GM18870 (cell line): ENCODE data around the gene TTLL11.

ENCODE experiments used
- ATAC-seq: cut with Tn5 transposase; IDR thresholded peaks from one replicate; pipeline ENCODE4 v1.9.1; 2021; ENCODE audit warnings: moderate library complexity; ENCODE audit not compliant: unreplicated experiment

Gene TTLL11

GRCh38 chr9:122110100-122110833, 17.2 kb upstream of the TTLL11 start:
- ATAC-seq = no peak

GRCh38 chr9:122109035-122109813, 16.1 kb upstream of the TTLL11 start:
- ATAC-seq = no peak

DNA sequence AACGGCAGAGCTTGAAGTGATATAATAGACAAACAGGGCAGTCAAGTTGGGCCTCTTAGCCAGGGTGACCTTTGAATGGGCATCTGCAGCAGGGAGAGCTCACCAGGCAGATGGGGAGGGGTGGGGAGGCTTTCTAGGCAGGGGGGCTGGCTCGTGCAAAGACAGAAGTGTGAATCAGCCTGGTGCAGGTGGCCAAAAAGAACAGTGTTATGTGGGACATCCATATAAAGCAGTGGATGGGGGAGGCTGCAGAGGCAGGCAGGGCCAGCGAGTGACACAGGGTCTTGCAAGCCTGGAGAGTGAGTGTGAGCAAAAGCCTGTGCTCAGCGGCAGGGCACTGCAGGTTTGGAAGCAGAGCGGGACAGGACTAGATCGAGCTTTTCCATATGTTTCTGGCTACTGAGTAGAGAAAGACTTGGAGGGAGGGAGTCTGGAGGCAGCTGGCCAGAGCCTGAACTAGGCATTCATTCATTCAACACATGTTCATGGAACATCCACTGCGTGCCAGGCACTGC, 14.2 kb upstream of the TTLL11 start:
- no peak for ATAC-seq

GRCh38 chr9:122106576-122106975, 13.5 kb upstream of the TTLL11 start:
- ATAC-seq = no peak

DNA sequence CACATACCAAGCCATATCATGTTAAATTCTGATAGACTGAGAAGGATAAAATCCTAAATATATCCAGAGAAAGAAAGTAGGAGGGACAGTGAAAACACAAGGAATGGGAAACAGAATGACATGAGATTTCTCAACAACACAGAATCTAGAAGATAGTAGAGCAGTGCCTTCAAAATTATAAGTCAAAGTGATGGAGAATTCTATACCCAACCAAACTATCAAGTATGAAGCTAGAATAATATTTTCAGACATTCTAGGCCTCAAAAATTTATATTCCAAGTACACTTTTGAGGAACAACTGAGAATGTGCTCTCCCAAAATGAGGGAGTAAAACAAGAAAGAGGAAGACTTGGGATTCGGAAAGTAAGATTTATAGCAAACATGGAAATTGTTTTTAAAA, 10.9 kb upstream of the TTLL11 start:
- no peak for ATAC-seq

DNA sequence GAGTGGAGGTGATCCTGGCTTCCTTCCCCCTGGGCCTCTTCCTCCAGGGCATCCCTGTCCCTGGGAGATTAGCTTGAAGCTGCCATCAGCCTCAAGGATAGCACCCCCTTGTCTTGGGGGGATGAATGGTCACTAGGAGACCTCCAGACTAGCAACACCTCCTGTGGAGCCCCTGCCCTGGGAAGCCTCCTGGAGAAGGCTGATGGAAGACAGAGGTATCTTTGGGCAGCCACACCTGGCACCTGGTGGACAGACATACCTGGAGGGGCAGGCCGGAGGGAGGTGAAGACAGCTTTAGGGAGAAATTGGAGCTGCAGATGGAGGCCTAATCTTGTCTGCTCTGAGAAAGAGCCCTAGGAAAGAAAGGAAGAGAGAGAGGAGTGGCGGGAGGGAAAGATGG, 9.0 kb upstream of the TTLL11 start:
- no peak for ATAC-seq

- ATAC-seq = no peak
These were observed 7.6 kb upstream of the TTLL11 start for GRCh38 chr9:122100756-122101155.

DNA sequence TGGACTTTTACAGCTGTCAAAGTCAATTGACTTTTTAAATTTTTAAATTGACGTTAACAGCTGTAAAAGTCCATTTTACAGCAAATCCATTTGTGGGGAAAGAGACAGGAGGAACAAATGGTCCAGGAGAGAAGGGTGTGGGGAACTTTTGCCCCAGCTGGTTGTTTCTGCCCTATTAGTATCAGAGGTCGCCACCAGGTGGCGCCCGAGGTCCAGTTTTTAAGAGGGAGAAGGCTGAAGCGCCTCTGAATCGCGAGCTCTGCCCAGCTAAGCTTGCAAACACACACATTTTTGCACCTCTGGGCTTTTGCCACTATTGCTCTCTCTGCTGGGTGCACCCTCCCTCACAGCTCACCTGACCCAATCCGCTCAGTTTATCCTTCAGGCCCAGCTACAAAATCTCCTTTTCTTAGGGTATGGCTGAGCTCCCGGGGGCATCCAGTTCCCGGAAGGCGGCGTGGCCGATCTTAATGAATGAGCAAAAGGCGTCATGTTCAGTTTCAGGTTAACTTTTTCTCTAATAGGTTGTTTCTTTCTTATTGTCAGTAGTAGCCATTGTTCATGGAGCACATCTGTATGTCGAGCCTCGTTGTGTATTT, 6.3 kb upstream of the TTLL11 start:
- no peak for ATAC-seq

DNA sequence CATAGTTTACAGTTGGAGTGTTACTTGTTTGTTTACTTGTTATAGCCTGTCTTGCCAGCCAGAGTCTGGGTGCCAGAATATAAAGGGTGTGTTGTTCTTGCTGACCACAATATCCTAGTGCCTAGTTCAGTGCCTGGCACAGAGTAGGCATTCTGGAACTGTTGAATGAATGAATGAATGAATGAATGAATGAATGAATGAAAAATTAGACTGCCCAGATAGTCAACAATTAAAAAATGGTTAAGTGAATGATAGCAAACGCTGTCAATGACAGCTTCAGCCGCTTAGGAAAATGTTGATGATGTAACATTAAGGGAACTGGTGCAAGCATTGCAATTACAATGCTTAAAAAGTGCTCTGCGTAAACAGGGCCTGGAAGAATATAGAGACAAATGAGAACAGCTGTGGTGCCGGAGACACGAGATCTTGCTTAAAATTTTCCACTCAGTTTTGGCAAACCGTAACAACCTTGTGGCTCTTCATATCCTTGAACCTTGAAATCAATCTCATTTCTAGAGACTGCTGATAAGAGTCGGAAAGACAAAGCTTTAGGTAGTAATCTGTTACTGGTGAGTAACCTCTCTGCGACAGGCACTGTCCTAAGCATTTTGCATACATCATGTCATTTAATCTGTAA, 4.7 kb upstream of the TTLL11 start:
- no peak for ATAC-seq

DNA sequence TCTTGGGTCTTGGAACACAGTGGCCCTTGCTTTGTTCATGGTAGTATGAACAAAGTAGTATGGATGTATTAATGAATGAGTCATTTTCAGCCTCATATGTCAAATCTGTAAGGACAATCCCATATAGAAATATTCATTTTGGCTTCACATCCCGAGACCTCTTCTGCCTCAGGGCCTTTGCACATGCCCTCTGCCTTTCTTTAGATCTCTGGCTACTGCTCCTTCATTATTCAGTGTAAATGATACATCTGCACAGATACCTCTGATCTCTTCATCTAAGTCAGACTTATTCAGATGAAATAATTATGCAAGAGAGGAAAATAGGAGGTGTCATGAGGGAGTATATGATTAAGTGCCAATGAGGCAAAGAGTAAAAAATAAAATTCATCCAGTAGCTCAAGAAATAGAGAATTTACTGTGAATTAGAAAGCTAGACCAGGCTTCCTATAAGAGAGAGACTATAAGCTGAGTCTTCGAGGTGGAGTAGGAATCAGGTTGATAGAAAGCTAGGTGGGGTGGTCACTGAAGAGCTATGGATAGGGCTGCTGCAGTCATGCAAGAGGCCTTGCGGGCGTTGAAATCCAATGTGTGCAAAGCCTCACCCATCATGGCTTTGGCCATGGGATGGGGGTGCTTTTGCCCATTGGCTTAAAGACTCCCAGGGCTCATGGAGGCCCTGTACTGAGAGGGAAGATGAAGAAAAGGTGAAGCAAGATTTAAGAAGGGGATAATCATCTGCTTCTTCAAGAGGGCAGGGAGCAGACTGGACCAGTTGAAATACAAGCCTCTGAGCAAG, 3.7 kb upstream of the TTLL11 start:
- no peak for ATAC-seq

DNA sequence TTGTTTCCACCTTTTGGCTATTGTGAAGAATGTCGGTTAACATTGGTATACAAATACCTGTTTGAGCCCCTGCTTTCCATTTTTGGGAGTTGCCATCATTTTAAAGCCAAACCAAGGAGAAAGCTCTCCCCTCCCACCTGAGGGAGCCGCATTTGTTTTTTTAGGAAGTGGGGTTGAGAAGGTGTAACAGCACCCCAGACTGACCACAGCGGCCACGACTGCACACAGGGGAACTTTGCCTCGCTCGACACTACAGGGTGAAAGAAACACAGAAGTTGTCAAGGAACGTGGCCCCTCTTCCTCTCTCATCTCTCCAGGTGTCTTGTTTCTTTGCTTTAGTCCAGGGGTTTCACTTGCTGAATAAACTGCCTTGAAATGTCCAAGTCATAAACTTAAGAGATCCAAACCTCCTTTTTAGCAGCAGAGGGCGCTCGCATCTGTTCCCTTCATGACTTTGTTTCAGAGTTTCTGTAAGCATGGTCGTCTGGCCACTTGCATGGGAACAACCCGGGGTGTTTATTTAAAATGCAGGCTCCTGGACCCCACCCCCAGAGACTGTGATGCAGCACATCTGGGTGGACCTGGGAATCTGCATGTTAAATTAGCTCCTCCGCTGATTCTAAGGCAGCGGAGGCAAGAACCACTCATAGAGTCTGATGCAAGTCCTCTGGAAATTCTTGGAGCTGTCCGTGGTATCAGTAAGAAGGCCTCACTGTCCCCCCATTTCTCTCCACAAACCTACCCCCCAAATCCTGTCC, 2.1 kb upstream of the TTLL11 start:
- ATAC-seq = no peak

DNA sequence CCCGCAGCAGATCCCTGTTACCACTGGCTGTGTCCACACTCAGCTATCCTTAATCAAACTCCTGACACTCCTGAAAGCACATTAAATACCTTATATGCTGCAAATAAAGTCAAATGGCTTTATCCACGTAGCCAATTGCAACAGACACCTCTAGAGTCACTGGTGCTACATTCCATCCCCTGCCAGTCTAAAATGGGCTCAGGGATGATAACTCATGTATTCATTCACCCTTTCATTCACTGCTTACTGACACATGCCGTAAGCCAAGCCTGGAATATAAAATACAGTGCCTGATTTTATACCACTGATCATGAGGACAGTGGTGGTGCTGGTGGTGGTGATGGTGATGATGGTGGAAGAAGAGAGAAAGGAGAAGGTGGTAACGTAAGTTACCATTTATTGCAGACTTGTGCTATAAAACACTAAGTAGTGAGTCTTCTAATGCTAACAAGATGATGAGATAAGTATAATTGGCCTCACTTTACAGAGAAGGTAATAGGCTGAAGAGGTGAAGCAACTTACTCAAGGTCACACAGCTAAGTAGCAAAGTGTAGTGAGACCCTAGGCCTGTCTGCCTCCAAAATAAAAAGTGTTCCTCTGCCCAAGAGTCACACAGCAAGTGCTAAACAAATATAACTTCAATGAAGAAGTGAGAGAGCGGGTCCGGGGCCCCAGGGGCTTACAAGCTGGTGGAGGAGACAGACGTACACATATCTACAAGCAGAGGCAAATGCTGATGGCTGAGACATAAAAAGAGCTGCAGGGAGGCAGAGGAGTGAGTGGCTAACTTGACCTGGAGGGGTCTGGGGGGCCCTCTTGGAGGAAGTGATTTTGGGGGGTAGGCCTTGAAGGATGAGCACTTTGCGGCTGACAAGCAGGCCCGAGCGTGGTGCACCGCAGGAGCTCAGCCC, 1.2 kb downstream of the TTLL11 start:
- no peak for ATAC-seq

DNA sequence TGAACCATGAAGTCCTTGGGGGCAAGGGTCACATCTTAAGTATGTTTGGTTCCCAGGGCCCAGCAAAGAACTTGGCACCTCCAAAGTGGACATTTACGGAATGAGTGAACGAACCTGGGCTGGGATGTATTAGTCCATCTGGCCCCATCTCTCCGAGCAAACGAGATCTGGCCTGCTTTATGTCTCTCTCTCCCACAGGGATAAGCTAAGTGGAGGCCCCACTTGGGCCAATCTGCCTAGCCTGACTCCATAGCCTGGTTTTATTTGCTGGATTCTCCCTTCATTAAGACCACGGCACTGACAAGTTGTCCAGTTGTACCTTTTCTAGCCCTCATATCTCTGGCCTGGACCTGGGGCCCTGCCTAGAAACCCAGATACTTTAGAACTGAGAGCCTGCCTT, 2.1 kb downstream of the TTLL11 start:
- ATAC-seq = no peak

GRCh38 chr9:122090287-122090883, 2.7 kb downstream of the TTLL11 start:
- no peak for ATAC-seq

GRCh38 chr9:122088880-122089706, 4.0 kb downstream of the TTLL11 start:
- ATAC-seq = no peak

GRCh38 chr9:122087406-122088200, 5.5 kb downstream of the TTLL11 start:
- ATAC-seq = no peak

DNA sequence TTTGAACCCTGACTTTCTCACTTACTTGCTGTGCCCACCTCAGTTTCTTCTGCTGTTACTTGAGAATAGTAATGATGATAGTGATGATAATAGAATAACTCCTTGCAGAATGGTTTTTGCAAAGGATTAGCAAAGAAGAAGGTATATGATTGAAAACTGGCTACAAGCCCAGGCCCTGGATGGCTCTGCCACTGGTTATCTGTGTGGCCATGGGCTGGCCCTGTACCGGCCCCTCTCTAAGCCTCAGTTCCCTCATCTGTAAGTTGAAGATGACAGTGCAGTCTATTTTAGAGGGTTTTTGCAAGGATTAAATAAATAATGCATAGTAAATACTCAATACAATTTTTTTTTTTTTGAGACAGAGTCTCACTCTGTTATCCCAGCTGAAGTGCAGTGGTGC, 6.2 kb downstream of the TTLL11 start:
- ATAC-seq = no peak
